ENCODE results near the gene TCF4.

The TCF4 gene

DNA sequence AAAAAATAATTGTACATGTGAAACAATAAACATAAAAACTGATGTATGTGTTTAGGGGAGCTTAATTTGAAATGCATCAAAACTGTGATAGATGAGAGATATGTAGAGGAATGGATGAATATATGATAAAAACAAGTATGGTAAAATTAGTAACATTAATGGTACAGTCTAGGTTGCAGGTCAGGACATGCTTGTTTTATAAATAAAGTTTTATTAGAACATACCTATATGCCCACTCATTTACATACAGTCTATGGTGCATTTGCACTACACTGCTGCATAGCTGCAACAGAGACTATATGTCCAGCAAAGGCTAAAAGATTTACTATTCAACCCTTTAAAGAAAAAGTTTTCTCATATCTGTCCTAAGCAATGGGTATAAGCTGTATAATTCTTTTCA is 392.1 kb downstream of the TCF4 start:
- no peak for DNase-seq (ENCODE audit: low read depth in 2 of 2)

DNA sequence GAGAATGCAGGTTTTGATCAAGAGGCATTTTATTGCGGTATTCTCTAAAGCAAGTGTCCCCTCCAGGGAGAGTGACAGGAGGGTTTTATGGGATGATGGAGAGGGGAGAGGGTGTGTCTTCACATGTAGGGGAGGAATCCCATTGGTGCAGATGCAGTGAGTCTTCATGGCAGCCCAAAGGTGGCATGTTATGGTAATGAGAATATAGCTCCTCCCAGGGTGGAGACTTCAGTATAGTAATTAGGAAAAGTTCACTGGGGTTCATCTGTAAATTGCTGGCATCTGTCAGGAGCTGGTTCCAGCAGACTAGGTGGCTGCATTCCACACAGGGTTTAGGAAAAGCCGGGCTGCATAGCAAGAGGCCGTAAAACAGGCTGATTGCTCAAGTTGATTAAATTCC is 398.0 kb downstream of the TCF4 start:
- DNase-seq (ENCODE audit: low read depth in 2 of 2) = no peak

DNA sequence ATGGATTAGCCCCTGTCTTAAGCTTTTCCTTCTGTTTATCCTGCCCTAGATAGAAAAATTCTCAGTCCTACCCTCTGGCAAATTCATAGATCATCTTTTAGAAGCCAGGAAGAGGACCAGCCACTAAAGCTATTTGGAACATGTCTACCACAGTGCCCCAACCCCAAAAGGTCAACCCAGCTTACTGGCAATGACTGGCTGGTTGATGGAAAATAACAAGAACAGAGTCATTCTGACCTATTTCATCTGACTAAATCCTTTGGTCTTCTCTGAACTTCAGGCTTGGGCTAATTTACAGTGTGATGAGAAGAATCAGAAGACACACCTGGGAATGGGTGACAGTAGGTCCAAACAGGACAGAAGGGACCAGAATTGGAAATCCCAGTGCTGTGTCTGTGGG is 401.4 kb downstream of the TCF4 start:
- no peak for DNase-seq (ENCODE audit: low read depth in 2 of 2)

DNA sequence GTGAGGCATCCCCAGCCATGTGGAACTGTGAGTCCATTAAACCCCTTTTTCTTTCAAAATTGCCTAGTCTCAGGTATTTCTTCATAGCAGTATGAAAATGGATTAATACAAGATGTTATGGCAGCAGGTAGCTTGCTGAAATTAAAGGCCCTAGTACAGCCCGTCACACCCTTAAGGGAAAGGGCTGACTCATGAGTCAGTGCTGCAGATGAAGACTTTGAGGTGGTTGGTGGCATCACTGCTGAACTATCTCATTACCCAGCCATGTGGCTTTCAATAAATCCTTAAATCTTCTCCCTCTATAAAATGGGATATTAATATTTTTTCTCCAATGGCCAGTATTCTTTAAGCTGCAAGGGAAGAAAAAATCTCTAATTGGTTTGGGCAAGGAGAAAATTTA is 402.6 kb downstream of the TCF4 start:
- no peak for DNase-seq (ENCODE audit: low read depth in 2 of 2)

DNA sequence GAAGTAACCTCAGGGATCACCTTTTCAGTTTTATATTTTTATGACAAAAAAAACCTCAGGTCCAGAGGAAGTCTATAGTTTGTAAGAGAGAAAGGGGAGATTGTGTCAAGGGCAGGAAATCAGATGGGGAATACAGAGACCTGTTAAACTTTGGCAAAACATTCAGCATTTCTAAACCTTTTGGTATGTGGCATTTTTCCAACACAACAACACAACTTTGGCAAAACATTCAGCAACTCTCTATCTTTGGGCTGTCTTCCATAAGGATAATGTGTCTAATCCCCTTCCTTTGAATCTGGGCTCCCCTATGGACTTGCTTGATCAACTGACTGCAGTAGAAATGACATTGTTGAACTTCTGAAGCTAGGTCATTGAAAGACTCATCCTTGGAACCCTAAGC is 408.2 kb downstream of the TCF4 start:
- no peak for DNase-seq (ENCODE audit: low read depth in 2 of 2)

DNA sequence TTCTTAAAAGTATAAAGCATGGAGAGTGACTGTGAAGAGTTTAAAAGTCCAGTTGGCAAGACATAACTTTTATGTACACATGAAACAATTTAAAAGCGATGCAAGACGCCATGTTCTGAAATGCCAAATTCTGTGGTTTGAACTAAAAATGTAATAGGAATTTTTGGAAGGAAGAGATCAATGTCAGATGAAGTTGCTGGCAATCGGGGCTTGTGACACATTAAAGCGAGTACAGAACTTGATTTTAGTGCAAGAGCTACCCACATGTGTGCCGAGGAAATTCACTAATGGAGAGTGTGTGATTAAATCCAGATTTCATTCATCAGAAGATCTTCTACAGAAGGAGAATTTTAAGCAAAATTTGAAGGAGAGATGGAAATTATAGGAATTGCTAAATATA is 408.6 kb downstream of the TCF4 start:
- no peak for DNase-seq (ENCODE audit: low read depth in 2 of 2)

DNA sequence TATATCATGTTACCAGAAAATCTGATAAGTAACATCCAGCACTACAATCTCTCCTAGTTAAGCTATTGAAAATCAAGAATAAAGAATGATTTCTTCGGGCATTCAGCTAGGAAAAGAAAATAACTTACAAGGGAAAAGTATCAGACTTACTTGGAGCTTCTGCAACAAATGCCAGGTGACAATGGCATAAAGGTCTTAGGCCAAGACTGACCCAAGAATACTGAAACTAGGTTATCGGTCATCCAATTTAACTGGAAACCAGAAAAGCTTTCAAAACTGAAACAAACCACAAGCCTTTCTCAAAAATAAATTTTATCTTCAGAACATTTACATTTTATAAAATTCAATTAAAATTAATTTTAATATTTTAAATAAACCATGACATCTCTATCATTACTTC is 414.7 kb downstream of the TCF4 start:
- DNase-seq (ENCODE audit: low read depth in 2 of 2) = no peak

Measured in stimulated activated CD8-positive, alpha-beta memory T cell treated with anti-CD3 and anti-CD28 coated beads, Interleukin-15, amount 100 ng/mL, for 48 hours (primary cell).